ENCODE results near the gene EIF4G1. TPM values are rescaled to one million over a fixed set of nuclear protein-coding genes. Genes with fewer than 3 reads are reported as not detected.

Gene EIF4G1
- total and polyA plus RNA-seq, 2 of the 8 experiments (the other 6 are each of a cell fraction or from before 2014, with no cell fraction given) = 318 to 473 TPM

- TF ChIP-seq CHD7 (IDR thresholded peaks at IDR 0.05; ENCODE audit: insufficient replicate concordance, low read length) (no peak), SAP30 (IDR thresholded peaks at IDR 0.05; ENCODE audit: insufficient read depth, insufficient replicate concordance, low read length) (no peak), EZH2 (IDR thresholded peaks at IDR 0.05; ENCODE audit: low read depth, low read length, severe bottlenecking) (no peak), JUND (IDR thresholded peaks at IDR 0.05; ENCODE audit: low read length) (no peak), NANOG (IDR thresholded peaks at IDR 0.05; ENCODE audit: insufficient read depth, low read depth, low read length, poor library complexity, severe bottlenecking) (no peak), TBP (IDR thresholded peaks at IDR 0.05; ENCODE audit: low read depth, low read length) (no peak), RBBP5 (IDR thresholded peaks at IDR 0.05; ENCODE audit: borderline replicate concordance, low read depth, low read length) (no peak), JUN (IDR thresholded peaks at IDR 0.05; ENCODE audit: low read depth, low read length) (no peak), ZNF274 (IDR thresholded peaks at IDR 0.05; ENCODE audit: borderline replicate concordance, extremely low read depth, low read length) (no peak), ASH2L (IDR thresholded peaks at IDR 0.05; ENCODE audit: low read length) (no peak)
Measured at GRCh38 chr3:184332370-184333090, 18.1 kb downstream of the EIF4G1 start (continued).

Data from H1 (cell line).